Nephron progenitor cell (in vitro differentiated cells): ENCODE data around the gene IL3RA.
"Not testable (repeated sequence)": the region's sequence is repeated elsewhere in the genome, so short reads cannot be mapped to it uniquely, and the experiment has no call there.

Experiments
- DNase-seq: peaks from one replicate; pipeline ENCODE4 v3.0.0; 2021
- H3K27ac Mint-ChIP-seq: 2 replicates; pipeline ENCODE4 v1.8.0; 2021; ENCODE audit warnings: mild to moderate bottlenecking, moderate library complexity, mixed read lengths
- H3K27me3 Mint-ChIP-seq: 2 replicates; pipeline ENCODE4 v1.8.0; 2021; ENCODE audit warnings: mild to moderate bottlenecking, low read depth, mixed read lengths; ENCODE audit not compliant: poor library complexity
- H3K36me3 Mint-ChIP-seq: 2 replicates; pipeline ENCODE4 v1.8.0; 2021; ENCODE audit warnings: low read depth, mixed read lengths
- H3K4me1 Mint-ChIP-seq: 2 replicates; pipeline ENCODE4 v1.8.0; 2021; ENCODE audit warnings: mixed read lengths
- H3K4me3 Mint-ChIP-seq: 2 replicates; pipeline ENCODE4 v1.8.0; 2021; ENCODE audit warnings: mild to moderate bottlenecking, moderate library complexity, mixed read lengths
- H3K9me3 Mint-ChIP-seq: 2 replicates; pipeline ENCODE4 v1.8.0; 2021; ENCODE audit warnings: mild to moderate bottlenecking, moderate library complexity, mixed read lengths
- CTCF ChIP-seq: fragments of 200-600 bp; sonication (generic); IDR thresholded peaks from 2 replicates; pipeline ENCODE4 v1.5.0; 2021; ENCODE audit warnings: antibody characterized with exemption

IL3RA gene

GRCh38 chrX:1295550-1295949 is 41.0 kb upstream of the IL3RA start:
- no peak overlapping the region for H3K27ac Mint-ChIP-seq
- H3K4me3 Mint-ChIP-seq, result no peak overlapping the region
- peaks cover 20% of the 10 kb centered on the region for H3K4me1 Mint-ChIP-seq
- H3K9me3 Mint-ChIP-seq, result peaks cover 30% of the 10 kb centered on the region
- H3K36me3 Mint-ChIP-seq, result peaks cover 9% of the 10 kb centered on the region
- DNase-seq, result no peak
- TF ChIP-seq CTCF, result no peak
- H3K27me3 Mint-ChIP-seq, result peaks cover 14% of the 10 kb centered on the region

DNA sequence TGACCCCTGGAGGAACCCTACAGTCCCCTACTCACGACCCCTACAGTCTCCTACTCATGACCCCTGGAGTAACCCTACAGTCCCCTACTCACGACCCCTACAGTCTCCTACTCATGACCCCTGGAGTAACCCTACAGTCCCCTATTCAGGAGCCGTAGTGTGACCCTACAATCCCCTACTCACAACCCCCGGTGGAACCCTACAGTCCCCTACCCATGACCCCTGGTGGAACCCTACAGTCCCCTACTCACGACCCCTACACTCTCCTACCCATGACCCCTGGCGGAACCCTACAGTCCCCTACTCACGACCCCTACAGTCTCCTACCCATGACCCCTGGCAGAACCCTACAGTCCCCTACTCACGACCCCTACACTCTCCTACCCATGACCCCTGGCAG is 39.0 kb upstream of the IL3RA start:
- not testable (repeated sequence) for H3K36me3 Mint-ChIP-seq, H3K4me3 Mint-ChIP-seq, DNase-seq, H3K27ac Mint-ChIP-seq
- H3K9me3 Mint-ChIP-seq, result peaks cover 27% of the 10 kb centered on the region
- peaks cover 14% of the 10 kb centered on the region for H3K27me3 Mint-ChIP-seq
- H3K4me1 Mint-ChIP-seq, result peaks cover 13% of the 10 kb centered on the region

- H3K36me3 Mint-ChIP-seq, result peaks cover 9% of the 10 kb centered on the region
- H3K4me3 Mint-ChIP-seq, result no peak overlapping the region
- no peak overlapping the region for H3K27ac Mint-ChIP-seq
- TF ChIP-seq CTCF, result no peak
- DNase-seq, result no peak
- peaks cover 4% of the 10 kb centered on the region for H3K4me1 Mint-ChIP-seq
- peaks cover 10% of the 10 kb centered on the region for H3K27me3 Mint-ChIP-seq
- H3K9me3 Mint-ChIP-seq, result peaks cover 24% of the 10 kb centered on the region
Observed at GRCh38 chrX:1300449-1300848, 36.1 kb upstream of the IL3RA start.

GRCh38 chrX:1305411-1305810 is 31.2 kb upstream of the IL3RA start:
- DNase-seq, result no peak
- no peak for TF ChIP-seq CTCF
- Mint-ChIP-seq H3K27me3 (peaks cover 9% of the 10 kb centered on the region), H3K27ac (no peak overlapping the region), H3K4me3 (no peak overlapping the region), H3K9me3 (peaks cover 29% of the 10 kb centered on the region), H3K4me1 (peaks cover 2% of the 10 kb centered on the region), H3K36me3 (peaks cover 12% of the 10 kb centered on the region)

DNA sequence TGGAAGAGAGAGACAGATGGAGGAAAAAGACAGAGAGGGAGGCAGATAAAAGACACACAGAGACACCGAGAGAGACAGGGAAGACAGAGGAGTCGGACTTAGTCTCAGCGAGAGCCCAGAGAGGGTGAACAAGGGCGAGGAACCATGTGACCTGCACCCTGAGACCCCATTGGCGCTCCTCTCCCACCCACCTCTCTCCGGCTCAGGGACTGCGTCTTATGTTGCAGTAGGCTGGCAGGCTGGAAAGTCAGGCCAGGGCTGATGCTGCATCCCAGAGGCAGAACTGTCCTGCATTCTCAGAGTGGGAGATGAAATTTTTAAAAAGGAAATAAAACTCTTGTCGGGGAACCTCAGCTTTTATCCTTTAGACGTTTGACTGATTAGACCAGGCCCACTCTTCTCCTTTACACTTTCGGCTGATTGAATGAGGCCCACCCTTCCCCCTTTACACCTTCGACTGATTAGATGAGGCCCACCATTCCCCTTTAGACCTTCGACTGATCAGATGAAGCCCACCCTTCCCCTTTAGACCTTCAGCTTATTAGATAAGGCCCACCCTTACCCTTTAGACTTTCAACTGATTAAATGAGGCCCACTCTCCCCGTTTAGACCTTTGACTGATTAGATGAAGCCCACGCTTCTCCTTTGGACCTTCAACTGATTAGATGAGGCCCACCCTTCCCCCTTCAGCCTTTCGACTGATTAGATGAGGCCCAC is 29.5 kb upstream of the IL3RA start:
- H3K4me1 Mint-ChIP-seq, result no peaks in the 10 kb centered on the region
- H3K36me3 Mint-ChIP-seq, result peaks cover 12% of the 10 kb centered on the region
- no peak overlapping the region for H3K27ac Mint-ChIP-seq
- no peak overlapping the region for H3K4me3 Mint-ChIP-seq
- no peak for TF ChIP-seq CTCF
- DNase-seq, result no peak
- H3K27me3 Mint-ChIP-seq, result peaks cover 11% of the 10 kb centered on the region
- peaks cover 27% of the 10 kb centered on the region for H3K9me3 Mint-ChIP-seq

GRCh38 chrX:1307626-1308340 is 28.8 kb upstream of the IL3RA start:
- Mint-ChIP-seq H3K9me3 (peaks cover 27% of the 10 kb centered on the region), H3K4me3 (no peak overlapping the region), H3K27ac (no peak overlapping the region), H3K36me3 (peaks cover 12% of the 10 kb centered on the region), H3K27me3 (peaks cover 16% of the 10 kb centered on the region), H3K4me1 (peaks cover 6% of the 10 kb centered on the region)
- no peak for TF ChIP-seq CTCF
- no peak for DNase-seq
